HG03196 (cell line): ENCODE data around the gene ANTXR2.
"Not testable (repeated sequence)": the region's sequence is repeated elsewhere in the genome, so short reads cannot be mapped to it uniquely, and the experiment has no call there.

Experiments
- ATAC-seq: cut with Tn5 transposase; IDR thresholded peaks from one replicate; pipeline ENCODE4 v1.9.1; 2021; ENCODE audit not compliant: unreplicated experiment

Gene ANTXR2

DNA sequence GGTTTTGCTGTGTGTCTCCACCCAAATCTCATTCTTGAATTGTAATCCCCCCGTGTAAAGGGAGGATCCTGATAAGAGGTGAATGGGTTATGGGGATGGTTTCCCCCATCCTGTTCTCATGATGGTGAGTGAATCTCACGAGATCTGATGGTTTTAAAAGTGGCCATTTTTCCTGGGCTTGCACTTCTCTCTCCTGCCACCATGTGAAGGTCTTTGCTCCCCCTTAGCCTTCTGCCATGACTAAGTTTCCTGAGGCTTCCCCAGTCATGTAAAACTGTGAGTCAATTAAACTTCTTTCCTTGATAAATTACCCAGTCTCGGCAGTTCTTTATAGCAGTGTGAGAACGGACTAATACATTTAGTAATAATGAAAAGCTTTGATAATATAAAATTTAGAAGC lies 46.9 kb downstream of the ANTXR2 start:
- ATAC-seq, result no peak

DNA sequence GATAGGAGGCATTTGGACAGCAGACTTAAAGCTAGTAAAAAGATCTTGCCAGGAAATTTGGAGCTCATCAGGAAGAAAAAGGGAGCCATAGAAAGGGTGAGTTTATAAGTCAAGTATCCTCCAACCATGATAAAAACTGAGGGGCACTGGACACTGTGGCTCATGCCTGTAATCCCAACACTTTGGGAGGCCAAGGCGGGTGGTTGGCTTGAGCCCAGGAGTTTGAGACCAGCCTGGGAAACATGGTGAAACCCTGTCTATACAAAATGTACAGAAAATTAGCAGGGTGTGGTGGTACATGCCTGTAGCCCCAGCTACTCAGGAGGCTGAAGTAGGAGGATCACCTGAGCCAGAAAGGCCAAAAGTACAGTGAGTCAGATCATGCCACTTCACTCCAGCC lies 48.7 kb downstream of the ANTXR2 start:
- ATAC-seq, result no peak

DNA sequence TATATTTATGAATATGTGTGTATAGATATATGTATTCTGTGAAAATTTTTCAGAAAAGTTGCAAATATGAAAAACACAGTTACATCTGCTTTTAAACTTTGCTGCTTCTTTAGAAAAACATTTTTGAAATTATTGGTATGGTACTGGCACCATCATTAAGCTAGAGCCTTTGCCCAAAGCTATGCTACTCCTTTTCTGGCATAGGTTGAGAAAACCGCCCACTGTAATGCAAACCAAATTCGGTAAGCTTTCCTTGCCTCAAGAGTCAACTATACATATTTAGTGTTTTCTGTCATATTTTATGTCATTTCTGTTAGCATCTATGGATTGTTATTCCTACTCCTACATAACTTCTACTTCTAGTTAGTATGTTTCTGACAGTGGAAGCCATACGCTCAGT lies 50.7 kb downstream of the ANTXR2 start:
- ATAC-seq, result no peak

DNA sequence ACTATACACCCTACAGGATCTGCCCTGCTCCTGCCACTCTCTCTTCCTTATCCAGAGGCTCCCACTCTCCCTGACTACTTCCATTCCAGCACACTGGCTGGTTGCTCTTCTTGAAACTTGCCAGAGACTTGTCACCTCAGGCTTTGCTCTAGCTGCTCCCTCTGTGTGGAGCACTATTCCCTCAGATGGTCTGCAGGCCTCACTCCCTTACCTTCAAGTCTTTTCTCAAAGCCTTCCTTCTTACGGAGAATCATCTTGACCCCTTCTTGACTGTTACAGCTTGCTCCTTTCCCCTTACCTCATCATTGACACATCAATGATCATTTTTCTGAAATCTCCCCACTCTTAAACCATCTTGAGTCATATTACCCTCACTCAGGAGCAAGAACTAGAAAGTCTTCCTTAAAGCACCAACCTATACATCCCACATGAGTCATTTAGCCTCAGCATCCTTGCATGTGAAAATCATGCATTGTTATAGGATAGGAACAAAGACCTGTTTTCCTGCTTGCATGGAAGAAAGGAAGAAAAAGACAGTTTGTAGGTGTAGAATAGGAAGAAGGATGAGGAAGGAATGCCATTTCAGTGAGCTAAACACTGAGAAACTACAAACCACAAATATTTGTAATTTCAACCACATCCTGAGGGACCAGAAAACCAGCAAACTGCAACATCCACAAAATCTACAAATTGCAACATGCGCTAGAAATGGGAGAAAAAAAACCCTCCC lies 55.7 kb downstream of the ANTXR2 start:
- peak; percentile 73 for ATAC-seq

DNA sequence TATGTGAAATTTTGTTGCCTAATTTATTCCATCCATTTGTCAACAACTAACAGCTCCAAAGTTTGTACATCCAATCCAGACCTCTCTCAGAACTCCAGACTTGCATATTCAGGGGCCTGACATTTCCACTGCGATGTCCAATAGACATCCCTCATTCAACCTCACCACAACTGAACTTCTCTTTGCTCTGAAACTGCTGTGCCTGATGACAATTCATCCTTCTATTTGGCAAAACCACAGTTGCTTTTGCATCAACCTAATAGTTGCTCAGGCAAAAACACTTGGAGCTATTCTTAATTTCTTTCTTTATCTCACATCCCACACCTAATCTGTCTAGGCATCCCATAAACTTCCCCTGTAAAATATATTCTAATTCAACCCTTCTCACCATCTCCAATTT lies 56.5 kb downstream of the ANTXR2 start:
- no peak for ATAC-seq

DNA sequence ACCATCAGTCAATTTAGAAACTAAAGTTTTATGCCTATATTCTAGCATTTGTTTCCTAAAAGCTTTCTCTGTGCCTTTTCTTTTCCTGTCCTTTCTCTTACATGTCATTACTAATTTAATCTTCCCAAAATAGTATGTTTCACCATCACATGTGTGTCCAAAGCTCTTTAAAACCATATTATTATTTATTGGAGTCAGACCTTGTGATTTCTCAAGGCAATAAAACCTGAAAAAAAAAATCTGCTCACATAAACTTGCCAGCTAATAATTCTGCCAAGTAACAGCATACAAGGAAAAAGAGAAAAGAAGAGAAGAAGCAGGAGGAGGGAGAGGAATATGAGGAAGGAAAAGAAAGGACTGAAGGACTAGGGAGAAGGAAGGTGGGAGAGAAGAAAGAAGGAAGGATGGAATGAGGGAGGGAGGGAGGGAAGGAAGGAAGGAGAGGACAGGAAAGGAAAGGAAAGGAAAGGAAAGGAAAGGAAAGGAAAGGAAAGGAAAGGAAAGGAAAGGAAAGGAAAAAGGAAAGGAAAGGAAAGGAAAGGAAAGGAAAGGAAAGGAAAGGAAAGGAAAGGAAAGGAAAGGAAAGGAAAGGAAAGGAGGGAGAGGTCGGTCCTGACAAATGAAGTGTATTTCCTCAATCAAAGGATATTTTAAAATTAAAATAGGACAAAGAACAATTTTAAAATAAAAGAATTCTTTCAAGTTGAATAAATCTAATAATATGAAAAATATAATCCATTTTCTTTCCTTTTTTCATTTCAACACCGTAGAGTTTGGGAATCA lies 57.4 kb downstream of the ANTXR2 start:
- no peak for ATAC-seq

DNA sequence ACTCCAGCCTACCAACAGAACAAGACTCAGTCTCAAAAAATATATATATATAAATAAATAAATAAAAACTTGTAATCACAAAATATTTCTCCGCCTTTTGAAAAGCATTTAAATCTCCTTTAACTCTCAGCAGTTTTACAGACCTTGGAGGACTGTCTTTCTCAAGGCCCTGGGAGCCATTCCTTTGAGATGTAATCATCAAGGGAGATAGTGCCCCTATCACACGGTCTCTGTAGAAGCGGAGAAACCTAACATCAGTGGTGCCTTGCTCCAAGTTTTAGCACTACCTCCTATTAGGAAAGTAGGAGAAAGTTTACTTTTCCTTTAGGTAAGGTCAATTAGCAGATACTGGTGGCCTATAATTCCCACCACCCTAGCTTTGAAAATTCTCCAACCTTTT lies 58.5 kb downstream of the ANTXR2 start:
- no peak for ATAC-seq

DNA sequence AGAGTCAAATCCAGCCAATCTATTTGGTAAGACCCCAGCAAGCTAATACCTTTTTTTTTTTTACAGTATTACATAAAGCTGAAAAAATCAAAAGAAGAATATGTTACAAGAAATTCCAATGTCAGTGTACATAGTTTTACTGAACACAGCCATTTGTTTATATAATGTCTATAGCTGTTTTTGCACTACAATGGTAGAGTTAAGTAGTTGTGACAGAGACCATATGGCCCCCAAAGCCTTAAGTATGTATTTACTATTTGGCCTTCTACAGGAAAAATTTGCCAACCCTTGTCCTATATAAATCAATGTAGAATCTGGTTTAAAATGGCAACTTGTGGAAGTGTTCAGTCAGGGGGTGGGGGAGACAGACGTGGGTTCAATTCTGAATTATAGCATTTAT lies 60.7 kb downstream of the ANTXR2 start:
- ATAC-seq, result no peak

DNA sequence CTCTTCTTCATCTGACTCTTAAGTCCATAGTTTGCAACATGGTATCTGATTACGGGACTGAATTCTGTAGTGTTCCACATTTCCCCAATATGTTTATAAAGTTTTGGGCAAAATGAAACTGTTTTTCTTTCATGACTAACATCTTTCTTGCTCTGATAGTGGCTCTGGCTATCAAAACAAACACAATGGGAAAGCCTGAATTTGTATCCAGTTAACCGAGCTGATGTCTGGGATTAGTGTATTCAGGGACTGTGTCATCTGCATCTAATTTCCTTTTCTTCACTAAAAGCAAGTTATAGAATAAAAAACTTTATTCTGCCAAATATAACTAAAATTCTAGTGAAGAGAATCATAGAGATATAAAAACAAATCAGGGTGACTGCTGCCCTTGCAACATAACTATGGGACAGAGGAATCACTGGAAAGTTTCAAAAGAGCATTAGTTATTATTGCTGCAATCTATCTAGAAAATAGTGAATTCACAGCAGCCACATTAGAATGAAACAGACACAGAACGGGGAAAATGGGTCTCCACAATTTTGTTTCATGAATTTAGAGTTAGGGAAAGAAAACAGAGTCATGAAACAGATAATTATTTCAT lies 61.3 kb downstream of the ANTXR2 start:
- ATAC-seq, result no peak

DNA sequence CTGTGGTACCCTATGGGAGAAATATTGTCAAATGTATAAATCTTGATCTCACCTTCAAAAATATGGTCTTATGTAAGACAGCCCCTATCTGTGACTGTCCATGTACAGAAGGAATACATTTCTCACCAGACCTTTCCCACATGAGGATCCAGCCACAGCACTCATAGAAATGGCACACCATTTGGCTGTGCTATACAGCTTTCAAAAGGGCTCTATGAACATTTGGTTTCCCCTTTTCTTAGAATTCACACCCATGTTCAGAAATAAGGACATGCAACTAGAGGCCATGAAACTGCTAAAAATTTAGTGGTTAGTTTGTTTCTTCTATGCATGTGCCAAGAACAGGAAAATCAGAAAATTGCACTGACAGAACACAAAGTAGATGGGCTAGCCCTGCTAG lies 62.7 kb downstream of the ANTXR2 start:
- ATAC-seq, result no peak

DNA sequence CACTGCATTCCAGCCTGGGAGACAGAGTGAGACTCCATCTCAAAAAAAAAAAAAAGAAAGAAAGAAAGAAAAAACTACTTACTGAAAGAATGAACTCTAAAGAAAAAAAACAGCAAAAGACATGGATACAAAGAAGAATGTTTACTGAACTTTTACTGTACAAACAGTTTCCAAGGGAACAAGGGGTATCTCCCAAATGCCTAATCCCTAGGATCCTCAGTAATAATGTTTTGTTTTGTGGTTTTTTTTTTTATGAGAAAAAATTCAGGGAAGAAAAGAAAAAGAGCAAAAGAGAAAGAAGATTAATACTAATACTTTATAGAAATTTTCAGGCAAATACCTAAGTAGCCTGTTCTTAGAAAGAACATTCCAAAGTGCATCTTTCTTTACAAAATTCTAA lies 63.2 kb downstream of the ANTXR2 start:
- ATAC-seq, result no peak

DNA sequence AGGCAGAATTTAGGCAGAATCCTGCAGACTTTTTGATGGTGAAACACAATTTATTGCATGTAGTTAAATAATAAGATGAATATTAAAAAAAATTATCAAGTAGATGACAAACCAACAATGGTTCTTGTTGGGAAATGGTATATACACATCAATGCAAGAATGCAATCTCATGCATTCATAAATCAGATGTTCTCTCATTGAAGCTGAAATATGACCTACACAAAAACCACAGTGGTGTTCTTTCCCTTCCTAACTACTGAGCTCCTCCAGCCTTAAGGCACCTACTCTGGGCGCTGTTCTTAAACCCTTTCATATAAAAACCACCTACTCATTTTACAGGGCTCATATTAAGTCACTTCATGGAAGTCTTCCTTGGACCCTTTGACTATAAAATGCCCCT lies 64.1 kb downstream of the ANTXR2 start:
- ATAC-seq, result no peak

DNA sequence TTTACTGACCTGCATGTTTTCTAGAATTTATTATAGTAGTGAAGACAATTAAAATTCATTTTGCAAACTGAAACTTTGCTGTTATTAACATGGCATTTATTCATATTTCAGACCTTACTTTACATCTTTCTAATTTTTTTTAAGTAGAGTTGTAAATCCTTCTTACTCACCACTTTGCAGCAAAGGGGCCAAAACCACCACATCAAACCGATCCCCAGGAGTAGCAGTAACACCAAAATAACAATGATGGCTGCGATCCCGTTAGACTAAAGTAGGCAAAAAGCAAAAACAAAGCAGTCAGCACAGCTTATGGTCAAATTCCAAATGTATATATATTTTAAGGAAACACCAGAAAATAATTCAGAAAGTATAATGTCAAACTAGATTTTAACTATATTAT lies 64.7 kb downstream of the ANTXR2 start:
- no peak for ATAC-seq

DNA sequence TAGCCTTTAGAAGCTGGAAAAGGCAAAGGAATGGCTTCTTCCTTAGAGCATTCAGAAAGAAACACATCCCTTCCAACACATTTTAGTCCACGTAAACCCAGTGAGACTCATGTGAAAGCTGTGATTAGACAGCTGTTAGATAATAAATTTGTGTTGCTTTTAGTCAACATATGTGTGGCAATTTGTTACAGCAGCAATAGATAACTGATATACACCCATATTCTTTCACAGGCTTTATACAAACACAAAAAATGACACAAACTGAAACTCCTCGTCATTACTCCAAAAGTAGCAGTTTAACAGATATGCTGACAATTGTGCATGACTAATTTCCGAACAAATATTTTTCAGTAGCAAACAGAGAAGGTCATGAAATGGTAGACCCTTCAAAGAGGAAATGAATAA lies 65.3 kb downstream of the ANTXR2 start:
- ATAC-seq, result peak; percentile 75

DNA sequence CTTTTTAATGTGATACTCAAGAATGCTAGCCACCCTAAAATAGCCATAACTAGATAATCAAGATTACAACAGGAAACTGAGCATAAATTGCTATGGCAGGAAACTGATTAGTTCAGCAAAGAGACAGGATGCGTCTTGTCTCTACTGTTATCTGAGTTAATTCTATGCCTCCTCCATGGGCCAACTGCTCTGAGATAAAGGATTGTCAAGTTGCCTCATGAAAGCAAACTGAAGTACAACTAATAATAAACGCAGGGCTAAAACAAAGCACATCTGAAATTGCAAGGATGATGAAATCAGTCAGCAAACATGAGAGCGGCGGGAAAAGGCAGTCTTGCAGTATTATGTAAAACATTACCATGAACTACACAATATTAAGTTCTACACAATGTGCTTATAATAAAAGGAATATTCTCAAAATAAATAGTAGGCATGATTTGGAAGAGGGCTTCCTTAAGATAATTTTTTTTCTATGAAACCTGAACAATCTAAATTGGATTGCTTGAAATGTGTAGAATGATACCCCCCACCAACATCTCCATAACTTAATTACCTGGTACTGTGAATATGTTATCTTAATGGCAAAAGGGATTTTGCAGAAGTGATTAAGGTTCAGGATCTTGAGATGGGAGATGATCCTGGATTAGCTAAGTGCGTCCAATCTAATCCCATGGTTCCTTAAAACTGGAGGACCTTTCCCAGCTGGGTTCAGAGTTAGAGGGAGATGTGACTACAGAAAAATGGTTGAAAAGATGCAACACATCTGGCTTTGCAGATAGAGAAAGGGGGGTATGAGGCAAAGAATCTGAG lies 65.9 kb downstream of the ANTXR2 start:
- ATAC-seq, result no peak

DNA sequence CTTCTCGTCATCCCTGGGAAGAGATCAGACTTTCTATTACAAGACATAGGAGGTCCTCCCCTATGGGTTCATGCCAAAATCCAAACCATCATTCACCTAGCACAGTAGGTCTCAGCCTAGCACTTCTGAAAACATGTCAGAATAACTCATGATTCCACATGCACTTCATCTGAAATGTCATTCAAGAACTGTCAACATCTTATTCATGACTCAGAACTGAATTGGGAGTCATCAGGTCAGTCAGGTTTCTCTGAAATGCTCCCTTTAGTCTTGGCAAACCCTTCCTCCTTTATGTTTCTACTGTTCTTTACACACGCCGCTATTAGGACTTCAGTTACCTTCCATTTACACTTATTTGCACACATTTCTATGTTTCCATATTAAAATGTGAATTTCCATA lies 67.2 kb downstream of the ANTXR2 start:
- no peak for ATAC-seq

DNA sequence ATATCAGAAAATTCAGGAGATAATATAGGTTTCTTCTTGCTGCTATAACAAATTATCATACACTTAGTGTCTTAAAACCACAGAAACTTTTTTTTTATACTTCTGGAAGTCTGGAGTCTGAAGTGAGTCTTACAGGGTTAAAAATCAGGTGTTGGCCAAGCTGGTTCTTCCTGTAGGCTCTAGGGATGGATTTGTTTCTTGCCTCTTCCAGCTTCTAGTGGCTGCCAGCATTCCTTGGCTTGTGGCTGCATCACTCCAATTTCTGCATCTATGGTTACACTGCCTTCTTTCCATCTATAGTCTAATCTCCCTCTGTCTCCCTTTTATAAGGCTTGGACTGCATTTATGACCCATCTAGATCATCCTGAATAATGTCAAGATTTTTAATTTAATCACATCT lies 68.7 kb downstream of the ANTXR2 start:
- no peak for ATAC-seq

DNA sequence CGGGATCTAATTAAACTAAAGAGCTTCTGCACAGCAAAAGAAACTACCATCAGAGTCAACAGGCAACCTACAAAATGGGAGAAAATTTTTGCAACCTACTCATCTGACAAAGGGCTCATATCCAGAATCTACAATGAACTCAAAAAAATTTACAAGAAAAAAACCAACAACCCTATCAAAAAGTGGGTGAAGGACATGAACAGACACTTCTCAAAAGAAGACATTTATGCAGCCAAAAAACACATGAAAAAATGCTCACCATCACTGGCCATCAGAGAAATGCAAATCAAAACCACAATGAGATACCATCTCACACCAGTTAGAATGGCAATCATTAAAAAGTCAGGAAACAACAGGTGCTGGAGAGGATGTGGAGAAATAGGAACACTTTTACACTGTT lies 70.5 kb downstream of the ANTXR2 start:
- not testable (repeated sequence) for ATAC-seq

DNA sequence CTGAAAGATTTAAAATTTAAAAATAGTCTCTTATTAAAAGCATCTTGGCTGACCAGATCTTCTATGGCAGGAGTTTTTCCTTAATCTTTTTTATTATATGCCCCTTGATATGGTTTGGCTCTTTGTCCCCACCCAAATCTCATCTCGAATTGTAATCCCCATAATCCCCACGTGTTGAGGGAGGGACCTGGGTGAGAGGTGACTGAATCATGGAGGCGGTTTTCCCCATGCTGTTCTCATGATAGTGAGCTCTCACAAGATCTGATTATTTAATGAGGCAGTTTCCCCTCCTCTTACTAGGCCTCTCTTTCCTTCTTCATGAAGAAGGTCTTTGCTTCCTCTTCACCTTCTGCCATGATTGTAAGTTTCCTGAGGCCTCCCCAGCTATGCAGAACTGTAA lies 74.0 kb downstream of the ANTXR2 start:
- not testable (repeated sequence) for ATAC-seq

DNA sequence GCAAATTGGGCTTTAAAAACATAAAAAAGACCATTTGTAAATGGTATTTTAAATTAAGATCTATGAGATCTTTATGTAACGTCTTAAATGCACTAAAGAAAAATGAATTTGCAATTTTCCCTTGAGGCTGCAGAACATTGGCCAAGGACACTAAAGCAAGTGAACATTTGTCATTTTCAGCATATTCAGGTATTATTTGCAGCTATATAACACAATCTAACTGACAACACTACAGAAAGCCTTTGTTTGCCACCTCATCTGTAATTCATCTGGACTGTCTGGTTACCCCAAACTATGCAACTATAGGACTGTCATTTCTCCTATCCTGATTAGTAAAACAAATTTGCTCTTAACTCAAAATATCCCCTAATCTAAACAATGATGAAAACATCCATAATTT lies 74.8 kb downstream of the ANTXR2 start:
- no peak for ATAC-seq

DNA sequence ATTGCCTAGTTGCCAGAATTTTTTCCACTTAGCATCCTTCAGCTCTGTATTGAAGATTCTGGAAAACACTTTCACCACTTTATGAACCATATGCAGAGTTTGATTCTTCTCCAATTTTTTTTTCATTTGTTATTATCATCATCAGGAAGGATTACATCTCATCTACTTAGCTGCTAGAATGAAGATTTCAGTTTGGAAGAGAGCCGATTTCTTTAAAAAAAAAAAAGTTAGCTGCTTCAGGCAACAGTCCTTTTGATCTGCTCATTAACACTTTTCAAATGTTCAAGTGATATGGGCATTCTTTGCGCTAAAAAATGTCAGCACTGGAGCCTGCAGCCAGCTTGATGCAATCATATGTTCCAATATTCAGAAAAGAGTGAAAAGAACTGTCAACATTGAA lies 76.2 kb downstream of the ANTXR2 start:
- ATAC-seq, result no peak
